ENCODE data around the gene SCN9A. TPM values are rescaled to one million over a fixed set of nuclear protein-coding genes. Genes with fewer than 3 reads are reported as not detected.

Gene SCN9A
- total RNA-seq, 1 donor from 2014 or later, result 11.2 TPM

DNA sequence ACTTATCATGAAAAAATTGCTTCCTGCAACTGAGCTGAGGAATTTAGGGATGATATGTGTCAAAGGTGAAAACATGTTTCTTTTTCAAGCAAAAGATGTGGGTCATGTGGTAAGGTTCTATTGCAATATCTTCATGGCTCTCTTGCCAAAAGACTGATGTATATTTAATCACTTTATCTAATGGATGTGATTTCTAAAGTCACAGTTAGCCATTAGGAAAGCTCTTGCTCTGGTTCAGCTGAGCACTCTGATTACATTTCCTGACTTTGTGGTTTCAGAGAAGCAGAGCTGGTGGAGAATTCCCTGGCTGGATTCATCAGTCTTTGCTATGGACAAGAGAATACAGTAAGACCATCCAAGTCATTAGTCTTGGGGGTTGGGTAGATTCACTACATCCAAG lies 24.4 kb downstream of the SCN9A start:
- no peak for DNase-seq
- H3K27ac Mint-ChIP-seq (ENCODE audit: unreplicated experiment), result no peak overlapping the region
- H3K4me1 Mint-ChIP-seq (ENCODE audit: low read depth, unreplicated experiment), result peaks cover 2% of the 10 kb centered on the region
- no peak overlapping the region for H3K4me3 Mint-ChIP-seq (ENCODE audit: unreplicated experiment)
- H3K9me3 Mint-ChIP-seq (ENCODE audit: unreplicated experiment), result no peaks in the 10 kb centered on the region
- TF ChIP-seq, protein P1, sequence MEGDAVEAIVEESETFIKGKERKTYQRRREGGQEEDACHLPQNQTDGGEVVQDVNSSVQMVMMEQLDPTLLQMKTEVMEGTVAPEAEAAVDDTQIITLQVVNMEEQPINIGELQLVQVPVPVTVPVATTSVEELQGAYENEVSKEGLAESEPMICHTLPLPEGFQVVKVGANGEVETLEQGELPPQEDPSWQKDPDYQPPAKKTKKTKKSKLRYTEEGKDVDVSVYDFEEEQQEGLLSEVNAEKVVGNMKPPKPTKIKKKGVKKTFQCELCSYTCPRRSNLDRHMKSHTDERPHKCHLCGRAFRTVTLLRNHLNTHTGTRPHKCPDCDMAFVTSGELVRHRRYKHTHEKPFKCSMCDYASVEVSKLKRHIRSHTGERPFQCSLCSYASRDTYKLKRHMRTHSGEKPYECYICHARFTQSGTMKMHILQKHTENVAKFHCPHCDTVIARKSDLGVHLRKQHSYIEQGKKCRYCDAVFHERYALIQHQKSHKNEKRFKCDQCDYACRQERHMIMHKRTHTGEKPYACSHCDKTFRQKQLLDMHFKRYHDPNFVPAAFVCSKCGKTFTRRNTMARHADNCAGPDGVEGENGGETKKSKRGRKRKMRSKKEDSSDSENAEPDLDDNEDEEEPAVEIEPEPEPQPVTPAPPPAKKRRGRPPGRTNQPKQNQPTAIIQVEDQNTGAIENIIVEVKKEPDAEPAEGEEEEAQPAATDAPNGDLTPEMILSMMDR (IDR thresholded peaks at IDR 0.05; ENCODE audit: partially characterized antibody, unreplicated experiment), result no peak
- no peaks in the 10 kb centered on the region for H3K27me3 Mint-ChIP-seq (ENCODE audit: unreplicated experiment)
- no peaks in the 10 kb centered on the region for H3K36me3 Mint-ChIP-seq (ENCODE audit: unreplicated experiment)

DNA sequence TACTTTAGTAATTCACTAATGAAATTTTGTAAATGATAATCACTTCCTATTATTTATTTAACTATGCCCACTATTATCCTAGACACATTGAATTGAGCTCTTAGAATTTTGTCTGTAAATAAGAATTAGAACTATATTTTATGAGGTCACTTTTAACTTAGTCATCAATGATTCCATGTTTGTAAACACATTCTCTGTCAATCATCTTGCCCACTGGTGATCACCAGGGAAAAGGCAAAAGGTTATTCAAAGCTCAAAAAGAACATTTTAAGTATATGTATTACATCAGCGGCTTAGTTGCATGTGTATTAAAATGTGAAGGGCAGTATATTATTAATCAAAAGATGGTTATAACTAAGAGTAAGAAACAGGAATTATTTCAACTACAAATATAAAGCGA lies 25.2 kb downstream of the SCN9A start:
- Mint-ChIP-seq H3K4me1 (ENCODE audit: low read depth, unreplicated experiment) (peaks cover 2% of the 10 kb centered on the region), H3K9me3 (ENCODE audit: unreplicated experiment) (no peaks in the 10 kb centered on the region), H3K36me3 (ENCODE audit: unreplicated experiment) (no peaks in the 10 kb centered on the region), H3K4me3 (ENCODE audit: unreplicated experiment) (no peak overlapping the region), H3K27me3 (ENCODE audit: unreplicated experiment) (no peaks in the 10 kb centered on the region), H3K27ac (ENCODE audit: unreplicated experiment) (no peak overlapping the region)
- TF ChIP-seq, protein P1 (IDR thresholded peaks at IDR 0.05; ENCODE audit: partially characterized antibody, unreplicated experiment), result no peak
- DNase-seq, result no peak

DNA sequence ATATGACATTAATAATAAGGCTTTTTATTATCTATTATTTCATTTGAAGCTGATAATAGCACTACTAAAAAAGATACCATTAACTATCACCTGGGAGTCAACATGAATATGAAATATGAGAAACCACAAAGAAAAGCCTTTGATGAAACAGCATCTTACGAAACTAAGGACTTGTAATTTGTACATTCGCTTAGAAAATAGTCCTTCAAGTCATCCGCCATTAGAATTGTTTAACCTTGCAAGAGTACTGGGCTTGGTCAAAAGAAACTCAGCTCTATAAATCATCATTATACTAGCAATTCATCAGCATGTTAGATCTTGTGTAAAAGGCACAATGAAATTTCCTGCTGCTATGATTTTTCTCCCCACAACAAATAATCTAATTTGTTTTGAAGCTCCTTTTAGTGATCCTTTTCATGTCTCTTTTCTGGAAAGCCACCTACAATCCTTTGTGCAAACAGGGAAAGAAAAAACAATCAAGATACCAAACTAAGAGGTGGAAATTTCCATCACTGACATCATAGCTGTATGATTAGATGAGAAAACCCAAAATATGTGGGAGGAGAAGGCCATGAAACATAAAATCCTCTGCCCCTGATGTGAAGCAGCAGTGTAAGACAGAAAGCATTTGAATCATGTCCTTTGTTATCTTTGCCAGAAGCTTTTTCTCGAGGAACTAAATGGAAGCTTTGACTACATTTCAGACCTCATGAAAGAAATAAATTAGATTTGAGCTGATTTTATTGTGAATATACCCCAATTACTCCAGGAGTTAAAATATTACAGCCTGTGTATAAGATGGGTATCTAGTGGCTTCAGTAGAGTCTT lies 31.2 kb downstream of the SCN9A start:
- TF ChIP-seq, protein P1 (IDR thresholded peaks at IDR 0.05; ENCODE audit: partially characterized antibody, unreplicated experiment), result no peak
- no peak for DNase-seq
- Mint-ChIP-seq H3K27me3 (ENCODE audit: unreplicated experiment) (no peaks in the 10 kb centered on the region), H3K36me3 (ENCODE audit: unreplicated experiment) (no peaks in the 10 kb centered on the region), H3K27ac (ENCODE audit: unreplicated experiment) (no peak overlapping the region), H3K4me1 (ENCODE audit: low read depth, unreplicated experiment) (peaks cover 4% of the 10 kb centered on the region), H3K4me3 (ENCODE audit: unreplicated experiment) (no peak overlapping the region), H3K9me3 (ENCODE audit: unreplicated experiment) (no peaks in the 10 kb centered on the region)

DNA sequence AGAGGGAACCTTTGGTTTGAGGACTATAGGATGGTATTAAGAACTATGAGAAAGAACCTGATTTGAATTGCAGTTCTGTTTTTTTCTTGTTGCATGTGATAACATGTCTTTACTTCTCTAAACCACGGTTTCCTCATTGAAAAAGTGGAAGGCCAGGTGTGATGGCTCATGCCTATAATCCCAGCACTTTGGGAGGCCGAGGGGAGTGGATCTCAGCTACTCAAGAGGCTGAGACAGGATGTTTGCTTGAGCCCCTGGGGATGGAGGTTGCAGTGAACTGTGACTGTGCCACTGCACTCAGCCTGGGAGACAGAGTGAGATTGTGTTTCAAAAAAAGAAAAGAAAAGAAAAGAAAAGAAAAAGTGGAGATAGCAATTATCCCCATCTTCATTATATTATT lies 32.3 kb downstream of the SCN9A start:
- Mint-ChIP-seq H3K27ac (ENCODE audit: unreplicated experiment) (no peak overlapping the region), H3K36me3 (ENCODE audit: unreplicated experiment) (no peaks in the 10 kb centered on the region), H3K9me3 (ENCODE audit: unreplicated experiment) (no peaks in the 10 kb centered on the region), H3K4me3 (ENCODE audit: unreplicated experiment) (no peak overlapping the region), H3K4me1 (ENCODE audit: low read depth, unreplicated experiment) (peaks cover 4% of the 10 kb centered on the region), H3K27me3 (ENCODE audit: unreplicated experiment) (no peaks in the 10 kb centered on the region)
- TF ChIP-seq, protein P1 (IDR thresholded peaks at IDR 0.05; ENCODE audit: partially characterized antibody, unreplicated experiment), result no peak
- peak; percentile 50 for DNase-seq

DNA sequence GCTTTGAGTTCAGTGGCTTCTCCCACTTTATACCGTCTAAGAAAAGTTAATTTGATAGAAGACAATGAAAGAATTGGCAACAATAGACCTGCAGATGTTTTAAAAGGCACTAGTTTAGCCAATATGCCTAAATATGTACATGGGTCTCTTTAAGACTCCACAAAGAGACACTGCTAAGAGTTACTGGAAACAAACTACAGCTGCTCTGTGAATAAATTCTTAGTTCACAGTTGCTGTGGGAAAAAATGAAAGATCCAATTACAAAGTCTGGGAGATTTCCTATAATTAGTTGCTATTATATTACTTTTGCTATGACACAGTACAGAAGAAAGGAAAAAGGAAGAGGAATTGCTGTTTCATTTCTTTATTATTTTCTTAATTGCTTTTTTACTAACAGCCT lies 34.3 kb downstream of the SCN9A start:
- Mint-ChIP-seq H3K27me3 (ENCODE audit: unreplicated experiment) (no peaks in the 10 kb centered on the region), H3K4me1 (ENCODE audit: low read depth, unreplicated experiment) (peaks cover 4% of the 10 kb centered on the region), H3K4me3 (ENCODE audit: unreplicated experiment) (no peak overlapping the region), H3K27ac (ENCODE audit: unreplicated experiment) (no peak overlapping the region), H3K36me3 (ENCODE audit: unreplicated experiment) (no peaks in the 10 kb centered on the region), H3K9me3 (ENCODE audit: unreplicated experiment) (no peaks in the 10 kb centered on the region)
- TF ChIP-seq, protein P1 (IDR thresholded peaks at IDR 0.05; ENCODE audit: partially characterized antibody, unreplicated experiment), result no peak
- no peak for DNase-seq
